ENCODE measurements around the gene EGFR.

The EGFR gene

GRCh38 chr7:55130395-55131141 lies 111.8 kb downstream of the EGFR start:
- peaks cover 32 to 52% of the 10 kb centered on the region in 2 donors for H3K4me1 ChIP-seq (ENCODE audit: control insufficient read depth in 2 of 2, insufficient read depth in 2 of 2, low read length in 2 of 2)
- peak overlapping the region; percentile 52 to 69 for H3K27ac ChIP-seq (ENCODE audit: low read depth in 2 of 2, low read length in 2 of 2)
- no peaks in the 10 kb centered on the region for H3K36me3 ChIP-seq (ENCODE audit: control insufficient read depth in 2 of 2, insufficient read depth in 2 of 2, low read length in 2 of 2)
- peak overlapping the region; percentile 42 to 66 for H3K9ac ChIP-seq (ENCODE audit: low read depth in 1 of 2, low read length in 2 of 2)
- H3K4me3 ChIP-seq (ENCODE audit: low read length in 2 of 2): no peak overlapping the region
- no peaks in the 10 kb centered on the region for H3K9me3 ChIP-seq (ENCODE audit: control insufficient read depth in 2 of 2, low read length in 2 of 2)
- H3K27me3 ChIP-seq (ENCODE audit: control insufficient read depth in 2 of 2, insufficient read depth in 2 of 2, low read length in 2 of 2): no peaks in the 10 kb centered on the region

- Histone ChIP-seq H3K27ac (ENCODE audit: low read depth in 2 of 2, low read length in 2 of 2) (peak overlapping the region; percentile 52 to 69), H3K36me3 (ENCODE audit: control insufficient read depth in 2 of 2, insufficient read depth in 2 of 2, low read length in 2 of 2) (no peaks in the 10 kb centered on the region), H3K27me3 (ENCODE audit: control insufficient read depth in 2 of 2, insufficient read depth in 2 of 2, low read length in 2 of 2) (no peaks in the 10 kb centered on the region), H3K4me1 (ENCODE audit: control insufficient read depth in 2 of 2, insufficient read depth in 2 of 2, low read length in 2 of 2) (peaks cover 32 to 52% of the 10 kb centered on the region in 2 donors), H3K9me3 (ENCODE audit: control insufficient read depth in 2 of 2, low read length in 2 of 2) (no peaks in the 10 kb centered on the region), H3K4me3 (ENCODE audit: low read length in 2 of 2) (no peak overlapping the region), H3K9ac (ENCODE audit: low read depth in 1 of 2, low read length in 2 of 2) (peak overlapping the region; percentile 42 to 66)
Measured at GRCh38 chr7:55131142-55131929, 112.5 kb downstream of the EGFR start.

GRCh38 chr7:55132550-55132889 lies 113.7 kb downstream of the EGFR start:
- H3K9ac ChIP-seq (ENCODE audit: low read depth in 1 of 2, low read length in 2 of 2): no peak overlapping the region
- H3K36me3 ChIP-seq (ENCODE audit: control insufficient read depth in 2 of 2, insufficient read depth in 2 of 2, low read length in 2 of 2): no peaks in the 10 kb centered on the region
- H3K4me3 ChIP-seq (ENCODE audit: low read length in 2 of 2): no peak overlapping the region
- no peaks in the 10 kb centered on the region for H3K27me3 ChIP-seq (ENCODE audit: control insufficient read depth in 2 of 2, insufficient read depth in 2 of 2, low read length in 2 of 2)
- H3K9me3 ChIP-seq (ENCODE audit: control insufficient read depth in 2 of 2, low read length in 2 of 2): no peaks in the 10 kb centered on the region
- peaks cover 27 to 51% of the 10 kb centered on the region in 2 donors for H3K4me1 ChIP-seq (ENCODE audit: control insufficient read depth in 2 of 2, insufficient read depth in 2 of 2, low read length in 2 of 2)
- peak overlapping the region in 1 of 2 donors; percentile 39 for H3K27ac ChIP-seq (ENCODE audit: low read depth in 2 of 2, low read length in 2 of 2)

GRCh38 chr7:55132890-55133551 lies 114.2 kb downstream of the EGFR start:
- H3K27me3 ChIP-seq (ENCODE audit: control insufficient read depth in 2 of 2, insufficient read depth in 2 of 2, low read length in 2 of 2): no peaks in the 10 kb centered on the region
- no peak overlapping the region for H3K9ac ChIP-seq (ENCODE audit: low read depth in 1 of 2, low read length in 2 of 2)
- peaks cover 24 to 46% of the 10 kb centered on the region in 2 donors for H3K4me1 ChIP-seq (ENCODE audit: control insufficient read depth in 2 of 2, insufficient read depth in 2 of 2, low read length in 2 of 2)
- H3K36me3 ChIP-seq (ENCODE audit: control insufficient read depth in 2 of 2, insufficient read depth in 2 of 2, low read length in 2 of 2): no peaks in the 10 kb centered on the region
- peak overlapping the region; percentile 35 to 44 for H3K27ac ChIP-seq (ENCODE audit: low read depth in 2 of 2, low read length in 2 of 2)
- H3K9me3 ChIP-seq (ENCODE audit: control insufficient read depth in 2 of 2, low read length in 2 of 2): no peaks in the 10 kb centered on the region
- no peak overlapping the region for H3K4me3 ChIP-seq (ENCODE audit: low read length in 2 of 2)

- no peaks in the 10 kb centered on the region for H3K27me3 ChIP-seq (ENCODE audit: control insufficient read depth in 2 of 2, insufficient read depth in 2 of 2, low read length in 2 of 2)
- H3K27ac ChIP-seq (ENCODE audit: low read depth in 2 of 2, low read length in 2 of 2): peak overlapping the region; percentile 1 to 35
- H3K4me1 ChIP-seq (ENCODE audit: control insufficient read depth in 2 of 2, insufficient read depth in 2 of 2, low read length in 2 of 2): peaks cover 24 to 39% of the 10 kb centered on the region in 2 donors
- no peaks in the 10 kb centered on the region for H3K9me3 ChIP-seq (ENCODE audit: control insufficient read depth in 2 of 2, low read length in 2 of 2)
- H3K9ac ChIP-seq (ENCODE audit: low read depth in 1 of 2, low read length in 2 of 2): no peak overlapping the region
- no peaks in the 10 kb centered on the region for H3K36me3 ChIP-seq (ENCODE audit: control insufficient read depth in 2 of 2, insufficient read depth in 2 of 2, low read length in 2 of 2)
- H3K4me3 ChIP-seq (ENCODE audit: low read length in 2 of 2): no peak overlapping the region
Measured at GRCh38 chr7:55133630-55134358, 115.0 kb downstream of the EGFR start.

GRCh38 chr7:55134359-55134725 lies 115.5 kb downstream of the EGFR start:
- no peaks in the 10 kb centered on the region for H3K36me3 ChIP-seq (ENCODE audit: control insufficient read depth in 2 of 2, insufficient read depth in 2 of 2, low read length in 2 of 2)
- no peaks in the 10 kb centered on the region for H3K27me3 ChIP-seq (ENCODE audit: control insufficient read depth in 2 of 2, insufficient read depth in 2 of 2, low read length in 2 of 2)
- H3K9ac ChIP-seq (ENCODE audit: low read depth in 1 of 2, low read length in 2 of 2): no peak overlapping the region
- H3K4me3 ChIP-seq (ENCODE audit: low read length in 2 of 2): no peak overlapping the region
- no peak overlapping the region for H3K27ac ChIP-seq (ENCODE audit: low read depth in 2 of 2, low read length in 2 of 2)
- peaks cover 21 to 35% of the 10 kb centered on the region in 2 donors for H3K4me1 ChIP-seq (ENCODE audit: control insufficient read depth in 2 of 2, insufficient read depth in 2 of 2, low read length in 2 of 2)
- H3K9me3 ChIP-seq (ENCODE audit: control insufficient read depth in 2 of 2, low read length in 2 of 2): no peaks in the 10 kb centered on the region

GRCh38 chr7:55134786-55135185 lies 116.0 kb downstream of the EGFR start:
- no peaks in the 10 kb centered on the region for H3K36me3 ChIP-seq (ENCODE audit: control insufficient read depth in 2 of 2, insufficient read depth in 2 of 2, low read length in 2 of 2)
- H3K9ac ChIP-seq (ENCODE audit: low read depth in 1 of 2, low read length in 2 of 2): no peak overlapping the region
- H3K4me1 ChIP-seq (ENCODE audit: control insufficient read depth in 2 of 2, insufficient read depth in 2 of 2, low read length in 2 of 2): peaks cover 17 to 30% of the 10 kb centered on the region in 2 donors
- H3K27ac ChIP-seq (ENCODE audit: low read depth in 2 of 2, low read length in 2 of 2): no peak overlapping the region
- H3K4me3 ChIP-seq (ENCODE audit: low read length in 2 of 2): no peak overlapping the region
- H3K27me3 ChIP-seq (ENCODE audit: control insufficient read depth in 2 of 2, insufficient read depth in 2 of 2, low read length in 2 of 2): no peaks in the 10 kb centered on the region
- no peaks in the 10 kb centered on the region for H3K9me3 ChIP-seq (ENCODE audit: control insufficient read depth in 2 of 2, low read length in 2 of 2)

GRCh38 chr7:55135462-55135861 lies 116.6 kb downstream of the EGFR start:
- Histone ChIP-seq H3K4me1 (ENCODE audit: control insufficient read depth in 2 of 2, insufficient read depth in 2 of 2, low read length in 2 of 2) (peaks cover 12 to 23% of the 10 kb centered on the region in 2 donors), H3K4me3 (ENCODE audit: low read length in 2 of 2) (no peak overlapping the region), H3K9me3 (ENCODE audit: control insufficient read depth in 2 of 2, low read length in 2 of 2) (no peaks in the 10 kb centered on the region), H3K27ac (ENCODE audit: low read depth in 2 of 2, low read length in 2 of 2) (no peak overlapping the region), H3K36me3 (ENCODE audit: control insufficient read depth in 2 of 2, insufficient read depth in 2 of 2, low read length in 2 of 2) (no peaks in the 10 kb centered on the region), H3K27me3 (ENCODE audit: control insufficient read depth in 2 of 2, insufficient read depth in 2 of 2, low read length in 2 of 2) (no peaks in the 10 kb centered on the region), H3K9ac (ENCODE audit: low read depth in 1 of 2, low read length in 2 of 2) (no peak overlapping the region)

- Histone ChIP-seq H3K27me3 (ENCODE audit: control insufficient read depth in 2 of 2, insufficient read depth in 2 of 2, low read length in 2 of 2) (no peaks in the 10 kb centered on the region), H3K4me3 (ENCODE audit: low read length in 2 of 2) (no peak overlapping the region), H3K36me3 (ENCODE audit: control insufficient read depth in 2 of 2, insufficient read depth in 2 of 2, low read length in 2 of 2) (peaks cover 0 to 4% of the 10 kb centered on the region in 2 donors), H3K27ac (ENCODE audit: low read depth in 2 of 2, low read length in 2 of 2) (no peak overlapping the region), H3K4me1 (ENCODE audit: control insufficient read depth in 2 of 2, insufficient read depth in 2 of 2, low read length in 2 of 2) (no peaks in the 10 kb centered on the region), H3K9ac (ENCODE audit: low read depth in 1 of 2, low read length in 2 of 2) (no peak overlapping the region), H3K9me3 (ENCODE audit: control insufficient read depth in 2 of 2, low read length in 2 of 2) (no peaks in the 10 kb centered on the region)
Measured at GRCh38 chr7:55138663-55139062, 119.8 kb downstream of the EGFR start.

Data from mucosa of rectum (tissue), 2 donors.